GM12878 (cell line): ENCODE measurements around the gene BNC2.

Source experiments
- ATF2 ChIP-seq: IDR thresholded peaks from 2 replicates; pipeline ENCODE4 v1.6.1; 2012; ENCODE audit warnings: low read length, inconsistent platforms
- CTCF ChIP-seq, 3 experiments: IDR thresholded peaks in 2 of 3; conservative IDR thresholded peaks in 1 of 3; 2 replicates each; pipeline ENCODE4 v1.5.1; 2011; ENCODE audit warnings: low read depth in 3 of 3, low read length in 3 of 3, mild to moderate bottlenecking in 3 of 3, control low read depth in 2 of 3, moderate library complexity in 2 of 3, inconsistent platforms in 1 of 3, mixed read lengths in 1 of 3; ENCODE audit not compliant: control insufficient read depth in 2 of 3, insufficient read depth in 1 of 3; ENCODE audit errors: extremely low read depth in 1 of 3
- EZH2 ChIP-seq: IDR thresholded peaks from 2 replicates; pipeline ENCODE4 v1.6.1; 2012; ENCODE audit warnings: low read depth, mild to moderate bottlenecking, control low read depth, inconsistent platforms, low read length, borderline replicate concordance; ENCODE audit not compliant: control insufficient read depth
- FOXM1 ChIP-seq: IDR thresholded peaks from 2 replicates; pipeline ENCODE4 v1.6.1; 2012; ENCODE audit warnings: low read depth, mild to moderate bottlenecking, inconsistent platforms, low read length, moderate library complexity
- IRF3 ChIP-seq: fragments of 450-650 bp; IDR thresholded peaks from 2 replicates; pipeline ENCODE4 v1.6.1; 2014; ENCODE audit warnings: mild to moderate bottlenecking
- MEF2A ChIP-seq: IDR thresholded peaks from 2 replicates; pipeline ENCODE4 v1.6.1; 2011; ENCODE audit warnings: low read depth, mild to moderate bottlenecking, low read length, moderate library complexity; ENCODE audit not compliant: insufficient read depth
- MEF2B ChIP-seq: fragments of 450-650 bp; IDR thresholded peaks from 2 replicates; pipeline ENCODE4 v1.6.1; 2018; ENCODE audit warnings: mild to moderate bottlenecking, moderate library complexity; ENCODE audit not compliant: partially characterized antibody, poor library complexity, severe bottlenecking
- RCOR1 ChIP-seq: conservative IDR thresholded peaks from 2 replicates; pipeline ENCODE4 v1.6.1; 2012; ENCODE audit warnings: low read depth, low read length, improper control_type of control experiment
- REST ChIP-seq: IDR thresholded peaks from 2 replicates; pipeline ENCODE4 v1.6.1; 2012; ENCODE audit warnings: mild to moderate bottlenecking, low read depth, low read length
- STAT3 ChIP-seq: IDR thresholded peaks from 2 replicates; pipeline ENCODE4 v1.6.1; 2011; ENCODE audit warnings: low read depth, low read length, improper control_type of control experiment
- YBX1 ChIP-seq: fragments of 450-650 bp; IDR thresholded peaks from 2 replicates; pipeline ENCODE4 v1.6.1; 2016; ENCODE audit warnings: antibody characterized with exemption

- TF ChIP-seq YBX1 (no peak), CTCF (IDR thresholded peaks at IDR 0.05 in 2 of 3, conservative IDR thresholded peaks at IDR 0.05 in 1 of 3; ENCODE audit: control insufficient read depth in 2 of 3, extremely low read depth in 1 of 3, insufficient read depth in 1 of 3, low read depth in 3 of 3, low read length in 3 of 3) (no peak), MEF2B (no peak), FOXM1 (no peak), ATF2 (no peak), REST (no peak), EZH2 (no peak), STAT3 (no peak), MEF2A (no peak), IRF3 (no peak), RCOR1 (no peak)
Measured at GRCh38 chr9:16387382-16387781, 483.1 kb downstream of the BNC2 start.
